GM23248 (cell line): ENCODE data around the gene VWA8.

Experiments
- EZH2 ChIP-seq: fragments of 200-600 bp; sonication (generic); IDR thresholded peaks from 2 replicates; pipeline ENCODE4 v1.6.1; 2018; ENCODE audit warnings: antibody characterized with exemption, mild to moderate bottlenecking; ENCODE audit not compliant: insufficient read depth, poor library complexity, severe bottlenecking
- EZH2phosphoT487 ChIP-seq: fragments of 200-600 bp; sonication (generic); IDR thresholded peaks from 2 replicates; pipeline ENCODE4 v1.6.1; 2018; ENCODE audit warnings: antibody characterized with exemption, moderate library complexity, mild to moderate bottlenecking, low read depth; ENCODE audit not compliant: insufficient read depth

DNA sequence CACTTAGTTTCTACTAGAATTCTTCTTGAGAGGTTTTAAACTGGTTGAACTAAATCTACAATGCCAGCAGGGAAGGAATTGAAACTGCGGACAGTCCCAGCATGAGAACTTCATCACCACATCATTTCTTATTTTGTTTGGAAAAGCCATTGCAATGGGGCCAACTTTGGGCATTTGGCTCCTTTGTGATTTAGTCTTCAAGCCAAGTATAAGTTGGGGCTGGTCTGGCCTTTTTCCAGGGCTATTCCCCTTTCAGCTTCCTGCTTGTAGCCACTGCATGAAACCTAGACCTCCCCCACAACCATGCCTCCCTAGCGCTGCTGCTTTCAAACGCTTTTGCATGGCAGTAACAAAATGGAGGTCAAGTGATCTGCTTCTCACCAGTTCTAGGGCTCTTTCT is 361.3 kb downstream of the VWA8 start:
- TF ChIP-seq EZH2 (no peak), EZH2phosphoT487 (no peak)
